Measurements from ENCODE around the gene TCP11. TPM values are rescaled to one million over a fixed set of nuclear protein-coding genes. Genes with fewer than 3 reads are reported as not detected.

Gene TCP11
- total RNA-seq, 1 donor from 2014 or later: not detected

DNA sequence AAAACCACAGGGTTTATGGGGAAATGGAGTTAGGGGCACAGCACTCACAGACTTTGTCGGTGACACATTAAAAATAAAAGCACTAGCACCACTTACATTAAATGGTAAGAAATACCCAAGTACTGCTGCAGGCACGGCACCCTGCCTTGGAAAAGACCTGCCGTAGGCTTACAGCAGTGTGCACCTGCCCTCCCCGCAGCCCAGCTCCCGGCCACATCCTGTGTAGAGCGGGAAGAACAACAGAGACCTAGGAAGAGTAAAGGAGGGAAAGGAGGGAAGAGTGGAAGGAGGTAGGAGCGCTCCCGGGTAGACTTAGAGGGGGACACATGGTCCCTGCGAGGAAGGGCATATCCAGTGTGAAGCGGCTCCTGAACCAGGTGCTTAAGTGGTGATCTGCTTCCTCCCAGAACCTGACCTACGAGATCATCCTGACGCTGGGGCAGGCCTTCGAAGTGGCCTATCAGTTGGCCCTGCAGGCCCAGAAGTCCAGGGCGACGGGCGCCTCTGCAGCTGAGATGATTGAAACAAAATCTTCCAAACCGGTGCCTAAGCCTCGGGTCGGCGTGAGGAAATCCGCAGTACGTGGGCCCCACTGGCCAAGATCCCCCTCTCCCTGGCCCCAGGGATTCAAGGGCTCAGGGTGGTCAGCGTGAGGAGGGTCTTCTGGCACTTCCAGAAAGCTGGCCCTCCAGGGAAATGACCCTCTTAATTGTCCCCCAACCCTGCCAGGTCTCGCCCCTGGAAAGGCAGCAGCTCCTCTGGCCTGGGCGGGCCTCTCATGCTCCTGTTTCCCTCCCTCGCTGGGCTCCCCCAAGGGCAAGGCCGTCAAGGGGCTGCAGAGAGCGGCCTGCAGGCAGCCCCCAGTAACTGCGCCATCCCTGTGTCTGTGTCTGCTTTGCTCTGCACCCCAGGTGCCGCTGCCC, 55.5 kb downstream of the TCP11 start:
- no peaks in the 10 kb centered on the region for H3K9me3 Mint-ChIP-seq
- H3K27ac Mint-ChIP-seq: no peak overlapping the region

DNA sequence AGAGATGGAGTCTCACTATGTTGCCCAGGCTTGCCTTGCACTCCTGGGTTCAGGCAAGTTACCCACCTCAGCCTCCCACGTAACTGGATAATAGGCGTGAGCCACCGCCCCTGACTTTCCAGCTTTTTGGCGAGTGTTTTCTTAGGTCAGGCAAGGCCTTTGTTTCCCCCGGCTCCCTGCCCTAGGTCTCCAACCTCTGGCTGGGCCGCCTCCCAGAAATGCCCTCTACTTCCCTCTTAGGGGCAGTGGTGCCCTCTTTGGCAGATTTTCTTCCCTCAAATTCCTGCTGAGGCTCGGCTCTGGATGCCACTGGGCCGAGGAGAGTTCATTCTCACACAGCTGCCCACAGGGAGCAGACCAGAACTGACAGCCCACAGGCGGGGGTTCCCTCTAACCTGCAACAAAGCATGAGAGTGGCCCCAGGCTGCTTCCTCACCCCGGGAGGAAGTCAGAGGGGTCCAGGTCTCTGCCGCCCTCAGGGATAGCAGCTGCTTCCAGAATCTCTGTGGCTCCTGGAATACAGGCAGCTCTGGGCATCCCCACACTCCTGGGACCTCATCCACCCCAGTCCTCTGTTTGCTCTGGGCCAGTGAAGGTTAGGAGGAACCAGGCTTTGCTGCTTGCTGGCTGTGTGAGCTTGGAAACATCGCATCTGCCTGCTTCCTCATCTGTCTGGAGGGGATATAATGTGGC, 56.5 kb downstream of the TCP11 start:
- peak; percentile 55 for DNase-seq (ENCODE audit: extremely low spot score, unreplicated experiment)
- Mint-ChIP-seq H3K27me3 (no peaks in the 10 kb centered on the region), H3K4me3 (no peak overlapping the region), H3K27ac (no peak overlapping the region), H3K9me3 (no peaks in the 10 kb centered on the region), H3K4me1 (ENCODE audit: unreplicated experiment) (no peaks in the 10 kb centered on the region), H3K36me3 (peaks cover 11% of the 10 kb centered on the region)
- TF ChIP-seq, protein P1, sequence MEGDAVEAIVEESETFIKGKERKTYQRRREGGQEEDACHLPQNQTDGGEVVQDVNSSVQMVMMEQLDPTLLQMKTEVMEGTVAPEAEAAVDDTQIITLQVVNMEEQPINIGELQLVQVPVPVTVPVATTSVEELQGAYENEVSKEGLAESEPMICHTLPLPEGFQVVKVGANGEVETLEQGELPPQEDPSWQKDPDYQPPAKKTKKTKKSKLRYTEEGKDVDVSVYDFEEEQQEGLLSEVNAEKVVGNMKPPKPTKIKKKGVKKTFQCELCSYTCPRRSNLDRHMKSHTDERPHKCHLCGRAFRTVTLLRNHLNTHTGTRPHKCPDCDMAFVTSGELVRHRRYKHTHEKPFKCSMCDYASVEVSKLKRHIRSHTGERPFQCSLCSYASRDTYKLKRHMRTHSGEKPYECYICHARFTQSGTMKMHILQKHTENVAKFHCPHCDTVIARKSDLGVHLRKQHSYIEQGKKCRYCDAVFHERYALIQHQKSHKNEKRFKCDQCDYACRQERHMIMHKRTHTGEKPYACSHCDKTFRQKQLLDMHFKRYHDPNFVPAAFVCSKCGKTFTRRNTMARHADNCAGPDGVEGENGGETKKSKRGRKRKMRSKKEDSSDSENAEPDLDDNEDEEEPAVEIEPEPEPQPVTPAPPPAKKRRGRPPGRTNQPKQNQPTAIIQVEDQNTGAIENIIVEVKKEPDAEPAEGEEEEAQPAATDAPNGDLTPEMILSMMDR (conservative IDR thresholded peaks at IDR 0.05): no peak

More for the DNA sequence above, 55.5 kb downstream of the TCP11 start:
- peak; percentile 63 for DNase-seq (ENCODE audit: extremely low spot score, unreplicated experiment)
- Mint-ChIP-seq H3K36me3 (peaks cover 12% of the 10 kb centered on the region), H3K4me1 (ENCODE audit: unreplicated experiment) (no peaks in the 10 kb centered on the region), H3K27me3 (no peaks in the 10 kb centered on the region), H3K4me3 (no peak overlapping the region)
- TF ChIP-seq, protein P1 (conservative IDR thresholded peaks at IDR 0.05): no peak

DNA sequence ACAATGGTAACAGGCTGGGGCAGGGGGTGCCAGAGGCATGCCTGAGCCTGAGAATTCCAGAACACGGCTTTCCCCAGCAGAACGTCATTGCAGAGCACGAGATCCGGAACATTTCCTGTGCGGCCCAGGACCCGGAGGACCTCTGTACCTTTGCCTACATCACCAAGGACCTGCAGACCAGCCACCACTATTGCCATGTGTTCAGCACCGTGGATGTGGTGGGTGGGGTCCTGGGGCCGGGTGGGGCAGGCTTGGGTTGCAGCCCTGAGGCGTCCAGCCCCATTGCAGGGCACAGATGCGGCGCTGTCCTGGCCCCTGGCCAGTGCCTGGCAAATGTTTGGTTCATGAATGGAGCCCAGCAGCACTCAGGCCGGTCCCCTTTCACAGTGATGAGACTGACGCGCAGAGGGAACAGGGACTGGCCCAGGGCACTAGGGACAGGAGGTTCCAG, 57.1 kb downstream of the TCP11 start:
- DNase-seq (ENCODE audit: extremely low spot score, unreplicated experiment): peak; percentile 53
- Mint-ChIP-seq H3K36me3 (peaks cover 9% of the 10 kb centered on the region), H3K27ac (no peak overlapping the region), H3K27me3 (no peaks in the 10 kb centered on the region), H3K4me3 (no peak overlapping the region), H3K9me3 (no peaks in the 10 kb centered on the region), H3K4me1 (ENCODE audit: unreplicated experiment) (no peaks in the 10 kb centered on the region)
- TF ChIP-seq, protein P1 (conservative IDR thresholded peaks at IDR 0.05): no peak

DNA sequence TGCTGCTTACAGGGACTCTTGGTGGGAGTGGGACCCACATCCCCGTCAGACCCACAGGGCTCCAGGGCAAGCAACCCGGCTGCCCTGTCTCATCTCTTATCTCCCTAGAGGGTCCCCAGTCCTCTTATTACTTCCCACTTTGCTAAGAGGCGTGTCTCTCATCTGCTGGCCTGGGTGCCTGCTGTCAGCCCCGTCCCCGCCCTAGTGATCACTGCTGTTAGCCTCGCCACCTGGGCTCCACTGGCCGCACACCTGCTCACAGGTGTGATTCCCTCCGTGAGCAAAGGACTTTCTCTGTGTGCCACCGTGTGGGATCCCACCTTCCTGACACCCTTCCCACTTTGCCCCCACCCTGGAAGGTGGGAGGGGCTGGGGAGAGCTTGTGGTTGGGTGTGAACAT, 57.6 kb downstream of the TCP11 start:
- TF ChIP-seq, protein P1 (conservative IDR thresholded peaks at IDR 0.05): no peak
- H3K9me3 Mint-ChIP-seq: no peaks in the 10 kb centered on the region
- no peaks in the 10 kb centered on the region for H3K27me3 Mint-ChIP-seq
- H3K4me1 Mint-ChIP-seq (ENCODE audit: unreplicated experiment): no peaks in the 10 kb centered on the region
- peak; percentile 58 for DNase-seq (ENCODE audit: extremely low spot score, unreplicated experiment)
- peaks cover 9% of the 10 kb centered on the region for H3K36me3 Mint-ChIP-seq
- no peak overlapping the region for H3K27ac Mint-ChIP-seq
- H3K4me3 Mint-ChIP-seq: no peak overlapping the region

DNA sequence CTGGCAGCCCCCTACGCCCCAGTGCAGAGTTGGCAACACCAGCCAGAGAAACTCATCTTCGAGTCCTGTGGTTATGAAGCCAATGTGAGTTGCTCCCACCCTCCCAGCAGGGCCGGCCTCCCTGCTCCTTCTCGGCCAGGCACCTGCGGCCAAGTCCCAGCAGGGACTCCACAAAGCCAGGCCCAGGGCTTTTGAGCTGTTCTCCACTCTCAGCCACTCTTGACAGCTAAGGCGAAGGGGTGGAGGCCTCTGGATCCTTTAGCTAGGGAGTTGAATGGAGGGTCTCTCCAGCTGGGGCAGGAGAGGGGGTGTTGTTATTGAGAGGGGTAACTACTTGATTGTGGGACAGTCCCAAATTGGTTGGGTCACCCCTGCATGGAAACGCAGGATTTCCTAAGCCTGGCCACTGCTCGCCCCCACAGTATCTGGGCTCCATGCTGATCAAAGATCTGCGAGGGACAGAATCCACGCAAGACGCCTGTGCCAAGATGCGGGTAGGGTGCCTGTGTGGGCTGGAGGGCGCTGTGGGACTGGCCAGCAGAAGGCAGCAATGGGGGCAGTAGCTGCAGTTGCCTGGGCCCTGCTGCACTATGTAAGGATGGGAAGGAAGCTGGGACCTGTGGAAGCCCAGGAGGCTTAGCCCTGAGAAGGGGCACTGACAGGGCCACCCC, 58.3 kb downstream of the TCP11 start:
- TF ChIP-seq, protein P1 (conservative IDR thresholded peaks at IDR 0.05): no peak
- Mint-ChIP-seq H3K27me3 (no peaks in the 10 kb centered on the region), H3K4me1 (ENCODE audit: unreplicated experiment) (no peaks in the 10 kb centered on the region), H3K36me3 (peaks cover 9% of the 10 kb centered on the region), H3K9me3 (no peaks in the 10 kb centered on the region), H3K27ac (no peak overlapping the region), H3K4me3 (no peak overlapping the region)
- no peak for DNase-seq (ENCODE audit: extremely low spot score, unreplicated experiment)
